SK-N-SH (cell line): ENCODE results near the gene RAET1E.
A peak's percentile ranks its signal among the peaks of the same experiment; 100 is the strongest.

Experiments used
- CTCF ChIP-seq: fragments of 200-600 bp; sonication (generic); IDR thresholded peaks from 2 replicates; pipeline ENCODE4 v1.6.1; 2017; ENCODE audit warnings: antibody characterized with exemption, mild to moderate bottlenecking, moderate library complexity
- EZH2phosphoT487 ChIP-seq: fragments of 200-600 bp; sonication (generic); IDR thresholded peaks from 2 replicates; pipeline ENCODE4 v1.6.1; 2017; ENCODE audit warnings: low read depth, mixed run types, mild to moderate bottlenecking, antibody characterized with exemption, moderate library complexity, borderline replicate concordance
- MAX ChIP-seq: IDR thresholded peaks from 2 replicates; pipeline ENCODE4 v1.4.0; 2012; ENCODE audit warnings: low read depth
- RAD21 ChIP-seq: IDR thresholded peaks from 2 replicates; pipeline ENCODE4 v1.6.1; 2012; ENCODE audit warnings: mild to moderate bottlenecking, low read length
- TAF1 ChIP-seq: IDR thresholded peaks from 2 replicates; pipeline ENCODE4 v1.6.1; 2012; ENCODE audit warnings: low read depth, mild to moderate bottlenecking, low read length, moderate library complexity, borderline replicate concordance
- TCF12 ChIP-seq: IDR thresholded peaks from 2 replicates; pipeline ENCODE4 v1.4.0; 2012

GRCh38 chr6:149929422-149929821 is 31.5 kb upstream of the RAET1E start:
- TF ChIP-seq TCF12: no peak
- no peak for TF ChIP-seq MAX
- no peak for TF ChIP-seq RAD21
- peak; percentile 41; the same call in 1 of the 2 replicates for TF ChIP-seq CTCF
- TF ChIP-seq EZH2phosphoT487: no peak
- TF ChIP-seq TAF1: no peak
